Chondrocyte (in vitro differentiated cells): Measurements from ENCODE around the gene MCRS1. TPM values are rescaled to one million over a fixed set of nuclear protein-coding genes. Genes with fewer than 3 reads are reported as not detected.

Experiments
- DNase-seq: peaks from one replicate; pipeline ENCODE4 v3.0.0; 2021; ENCODE audit warnings: mixed read lengths, low spot score
- H3K27ac Mint-ChIP-seq: one replicate; pipeline ENCODE4 v1.8.0; 2021; ENCODE audit warnings: mild to moderate bottlenecking, moderate library complexity, mixed read lengths; ENCODE audit not compliant: unreplicated experiment
- H3K27me3 Mint-ChIP-seq: 2 replicates; pipeline ENCODE4 v1.8.0; 2021; ENCODE audit warnings: low read depth, mixed read lengths
- H3K36me3 Mint-ChIP-seq: 2 replicates; pipeline ENCODE4 v1.8.0; 2021; ENCODE audit warnings: low read depth, mixed read lengths
- H3K4me1 Mint-ChIP-seq: 2 replicates; pipeline ENCODE4 v1.8.0; 2021; ENCODE audit warnings: low read depth, mild to moderate bottlenecking, mixed read lengths
- H3K4me3 Mint-ChIP-seq: one replicate; pipeline ENCODE4 v1.8.0; 2021; ENCODE audit warnings: mild to moderate bottlenecking, moderate library complexity, mixed read lengths; ENCODE audit not compliant: unreplicated experiment
- H3K9me3 Mint-ChIP-seq: 2 replicates; pipeline ENCODE4 v1.8.0; 2021; ENCODE audit warnings: low read depth, mixed read lengths
- total RNA-seq: library from RNA; stranded (reverse); gene quantifications from 3 replicates; pipeline ENCODE4 v1.2.1, GENCODE V29; 2021
- TF ChIP-seq, protein P1 (sequence below): fragments of 200-600 bp; sonication (generic); IDR thresholded peaks from 2 replicates; pipeline ENCODE4 v1.5.0; 2021; ENCODE audit warnings: antibody characterized with exemption, mild to moderate bottlenecking, moderate library complexity

Gene MCRS1
- total RNA-seq, 1 donor from 2014 or later: 47.2 TPM

DNA sequence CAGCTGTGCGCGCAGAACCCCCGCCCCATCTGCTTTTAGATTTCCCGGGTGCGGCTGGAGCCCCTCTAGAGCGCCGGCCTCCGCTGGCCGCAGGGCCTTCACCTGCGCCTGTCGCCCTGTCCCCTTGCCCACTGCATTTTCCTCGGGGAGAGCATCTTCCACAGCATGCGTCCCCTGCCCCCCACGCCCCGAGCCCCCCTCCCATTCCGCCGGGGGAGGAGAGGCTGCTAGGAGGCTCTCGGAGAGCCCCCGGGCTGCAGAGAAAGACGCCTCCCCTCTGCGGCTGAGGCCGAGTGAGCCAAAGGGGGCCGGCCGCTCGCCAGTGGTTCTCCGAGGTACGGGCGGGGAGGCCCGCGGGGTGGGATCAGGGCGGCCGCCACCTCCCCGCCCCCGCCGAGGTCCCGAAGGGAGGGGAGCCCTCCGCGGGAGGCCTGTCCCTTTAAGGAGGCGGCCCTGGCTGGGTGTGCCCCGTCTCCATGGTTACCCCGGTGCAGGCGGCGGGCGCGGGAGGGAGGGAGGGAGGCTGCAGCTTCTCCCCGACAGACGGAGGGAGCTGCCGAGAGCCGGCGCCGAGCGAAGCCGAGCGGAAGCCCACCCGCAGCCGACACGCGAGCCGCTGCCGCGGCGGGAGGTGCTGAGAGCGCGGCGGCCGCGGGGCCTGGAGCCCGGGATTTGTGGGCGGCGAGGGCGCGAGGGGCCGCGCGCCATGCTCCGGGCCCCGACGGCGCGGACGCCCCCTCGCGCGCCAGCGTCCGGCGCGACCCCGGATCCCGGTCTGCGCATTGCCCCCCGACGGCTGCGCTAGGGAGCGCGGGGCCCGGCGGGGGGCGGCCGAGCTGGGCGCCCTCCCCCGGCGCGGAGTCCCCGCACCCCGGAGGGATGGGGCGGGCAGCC, 29.2 kb downstream of the MCRS1 start, which contains the start of gene KCNH3:
TSS of gene KCNH3 (plus strand) at position 521 of the 894 bp plus-strand sequence. CDS start 387 bp downstream, outside the sequence.
- Mint-ChIP-seq H3K27ac (no peak within 1 kb of the TSS), H3K9me3 (no peaks in the 10 kb centered on the region), H3K27me3 (peaks cover 9% of the 10 kb centered on the region), H3K36me3 (no peaks in the 10 kb centered on the region), H3K4me3 (peak within 1 kb of the TSS; percentile 55), H3K4me1 (peaks cover 11% of the 10 kb centered on the region)
- TF ChIP-seq, protein P1, sequence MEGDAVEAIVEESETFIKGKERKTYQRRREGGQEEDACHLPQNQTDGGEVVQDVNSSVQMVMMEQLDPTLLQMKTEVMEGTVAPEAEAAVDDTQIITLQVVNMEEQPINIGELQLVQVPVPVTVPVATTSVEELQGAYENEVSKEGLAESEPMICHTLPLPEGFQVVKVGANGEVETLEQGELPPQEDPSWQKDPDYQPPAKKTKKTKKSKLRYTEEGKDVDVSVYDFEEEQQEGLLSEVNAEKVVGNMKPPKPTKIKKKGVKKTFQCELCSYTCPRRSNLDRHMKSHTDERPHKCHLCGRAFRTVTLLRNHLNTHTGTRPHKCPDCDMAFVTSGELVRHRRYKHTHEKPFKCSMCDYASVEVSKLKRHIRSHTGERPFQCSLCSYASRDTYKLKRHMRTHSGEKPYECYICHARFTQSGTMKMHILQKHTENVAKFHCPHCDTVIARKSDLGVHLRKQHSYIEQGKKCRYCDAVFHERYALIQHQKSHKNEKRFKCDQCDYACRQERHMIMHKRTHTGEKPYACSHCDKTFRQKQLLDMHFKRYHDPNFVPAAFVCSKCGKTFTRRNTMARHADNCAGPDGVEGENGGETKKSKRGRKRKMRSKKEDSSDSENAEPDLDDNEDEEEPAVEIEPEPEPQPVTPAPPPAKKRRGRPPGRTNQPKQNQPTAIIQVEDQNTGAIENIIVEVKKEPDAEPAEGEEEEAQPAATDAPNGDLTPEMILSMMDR: no peak
- DNase-seq: no peak

DNA sequence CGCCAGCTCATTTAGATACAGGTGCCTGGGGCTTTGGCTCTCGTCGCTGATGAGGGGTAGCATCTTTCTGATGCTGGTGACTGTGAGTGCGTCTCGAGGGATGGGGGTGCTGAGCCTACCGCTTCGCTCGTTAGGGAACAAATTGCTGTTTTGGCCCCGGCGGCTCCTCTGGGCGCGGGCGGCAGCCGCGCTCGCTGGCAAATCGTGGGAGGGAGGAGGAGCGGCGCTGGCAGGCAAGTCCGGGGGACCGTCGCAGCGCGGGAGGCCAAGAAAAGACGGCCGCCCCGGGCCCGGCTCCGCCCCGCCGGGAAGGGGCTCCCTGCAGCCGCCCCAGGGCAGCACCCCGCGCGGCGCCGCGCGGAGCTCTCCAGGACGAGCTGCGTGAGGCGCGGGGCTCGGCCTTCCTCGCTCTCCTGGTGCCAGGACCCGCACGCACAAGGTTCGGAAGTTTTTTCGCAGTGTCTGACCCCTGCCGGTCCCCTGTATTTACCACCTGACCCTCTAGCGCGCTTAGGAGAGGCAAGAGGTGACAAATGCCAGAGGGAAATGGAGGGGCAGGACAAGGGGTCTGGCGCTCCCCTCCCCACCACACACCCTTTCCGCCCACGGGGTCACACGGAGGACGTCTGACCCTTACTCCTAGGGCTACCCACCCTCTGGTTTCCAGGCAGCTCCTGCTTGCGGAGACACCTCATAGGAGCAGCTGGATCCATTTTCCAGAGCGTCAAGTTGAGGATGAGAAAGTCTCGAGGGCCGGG, 30.0 kb downstream of the MCRS1 start:
- no peak overlapping the region for H3K27ac Mint-ChIP-seq
- H3K36me3 Mint-ChIP-seq: no peaks in the 10 kb centered on the region
- DNase-seq: no peak
- H3K4me1 Mint-ChIP-seq: peaks cover 11% of the 10 kb centered on the region
- H3K4me3 Mint-ChIP-seq: peak overlapping the region; percentile 68
- peaks cover 9% of the 10 kb centered on the region for H3K27me3 Mint-ChIP-seq
- no peaks in the 10 kb centered on the region for H3K9me3 Mint-ChIP-seq
- TF ChIP-seq, protein P1: no peak

DNA sequence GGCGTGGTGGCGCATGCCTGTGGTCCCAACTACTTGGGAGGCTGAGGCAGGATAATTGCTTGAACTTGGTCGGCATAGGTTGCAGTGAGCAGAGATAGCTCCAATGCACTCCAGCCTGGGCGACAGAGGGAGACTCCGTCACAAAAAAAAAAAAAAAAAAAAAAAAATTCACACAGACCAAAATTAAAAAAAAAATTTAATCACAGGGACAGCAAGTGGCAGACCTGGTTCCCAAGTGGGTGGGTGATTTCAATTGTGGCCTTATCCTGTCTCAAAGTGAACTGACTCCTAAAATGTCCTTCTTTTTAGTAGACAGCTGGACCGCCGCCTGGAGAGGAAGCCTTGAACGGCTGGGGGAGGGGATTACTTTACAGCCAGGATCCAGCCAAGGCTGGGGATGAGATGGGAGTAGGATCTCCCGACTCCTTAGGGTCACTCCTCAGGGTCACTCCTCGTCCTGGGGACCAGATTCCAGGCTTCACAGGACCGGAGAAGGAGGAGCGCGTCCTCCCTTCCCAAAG, 30.7 kb downstream of the MCRS1 start:
- Mint-ChIP-seq H3K9me3 (no peaks in the 10 kb centered on the region), H3K4me3 (peak overlapping the region; percentile 68), H3K27me3 (peaks cover 8% of the 10 kb centered on the region), H3K27ac (no peak overlapping the region), H3K4me1 (peaks cover 11% of the 10 kb centered on the region), H3K36me3 (no peaks in the 10 kb centered on the region)
- no peak for DNase-seq
- TF ChIP-seq, protein P1: no peak

DNA sequence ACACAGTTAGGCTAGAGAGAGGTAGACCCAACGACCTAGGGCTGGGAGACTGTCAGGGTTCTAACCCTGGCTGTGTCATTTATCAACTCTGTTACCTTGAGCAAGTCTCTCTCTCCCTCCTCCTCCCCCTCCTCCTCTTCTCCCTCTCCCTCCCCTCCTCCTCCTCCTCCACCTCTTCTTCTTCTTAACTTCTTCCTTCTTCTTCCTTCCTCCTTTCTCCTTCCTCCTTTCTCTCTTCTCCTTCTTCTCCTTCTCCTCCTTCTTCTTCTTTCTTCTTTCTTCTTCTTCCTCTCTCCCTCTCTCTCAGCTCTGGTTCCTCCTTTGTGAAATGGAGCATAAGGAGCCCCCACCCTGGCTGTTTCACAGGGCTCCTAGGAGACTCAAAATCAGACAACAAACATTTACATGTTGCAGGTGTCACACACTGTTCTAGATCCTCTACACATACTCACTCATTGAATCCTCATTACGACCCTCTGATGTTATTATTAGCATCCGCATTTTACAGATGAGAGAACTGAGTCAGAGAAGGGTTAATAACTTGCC, 31.3 kb downstream of the MCRS1 start:
- H3K36me3 Mint-ChIP-seq: no peaks in the 10 kb centered on the region
- TF ChIP-seq, protein P1: no peak
- no peak overlapping the region for H3K4me3 Mint-ChIP-seq
- H3K9me3 Mint-ChIP-seq: no peaks in the 10 kb centered on the region
- H3K27ac Mint-ChIP-seq: no peak overlapping the region
- H3K27me3 Mint-ChIP-seq: peaks cover 6% of the 10 kb centered on the region
- H3K4me1 Mint-ChIP-seq: peaks cover 11% of the 10 kb centered on the region
- DNase-seq: no peak
